Smooth muscle cell (in vitro differentiated cells): ENCODE measurements around the gene GPR137. TPM values are rescaled to one million over a fixed set of nuclear protein-coding genes. Genes with fewer than 3 reads are reported as not detected.

Experiments
- DNase-seq: peaks from one replicate; lab custom pipeline; 2025; ENCODE audit not compliant: unreplicated experiment; lab: John Stamatoyannopoulos, UW
- H2AFZ ChIP-seq: fragments of 200-600 bp; sonication (generic); 2 replicates; pipeline ENCODE4 v1.6.0; 2016; ENCODE audit warnings: antibody characterized with exemption, low read depth, mild to moderate bottlenecking
- H3F3A ChIP-seq: fragments of 200-600 bp; sonication (generic); 2 replicates; pipeline ENCODE4 v1.6.0; 2017; ENCODE audit warnings: antibody characterized with exemption, low read depth
- H3K27ac ChIP-seq: fragments of 200-600 bp; sonication (generic); 2 replicates; pipeline ENCODE4 v1.5.1; 2016; ENCODE audit warnings: low read depth, mild to moderate bottlenecking
- H3K27me3 ChIP-seq: fragments of 200-600 bp; sonication (generic); 2 replicates; pipeline ENCODE4 v1.6.1; 2016; ENCODE audit warnings: low read depth, mild to moderate bottlenecking
- H3K36me3 ChIP-seq: fragments of 200-600 bp; sonication (generic); 2 replicates; pipeline ENCODE4 v1.5.1; 2016; ENCODE audit warnings: low read depth
- H3K4me1 ChIP-seq: fragments of 200-600 bp; sonication (generic); 2 replicates; pipeline ENCODE4 v1.5.1; 2016; ENCODE audit warnings: low read depth
- H3K4me2 ChIP-seq: fragments of 200-600 bp; sonication (generic); 2 replicates; pipeline ENCODE4 v1.6.0; 2016; ENCODE audit warnings: mild to moderate bottlenecking
- H3K4me3 ChIP-seq: fragments of 200-600 bp; sonication (generic); 2 replicates; pipeline ENCODE4 v1.5.1; 2016; ENCODE audit warnings: mild to moderate bottlenecking
- H3K79me2 ChIP-seq: fragments of 200-600 bp; sonication (generic); 2 replicates; pipeline ENCODE4 v1.6.0; 2016; ENCODE audit warnings: low read depth, mild to moderate bottlenecking
- H3K9ac ChIP-seq: fragments of 200-600 bp; sonication (generic); 2 replicates; pipeline ENCODE4 v1.6.0; 2016; ENCODE audit warnings: low read depth
- H3K9me3 ChIP-seq: fragments of 200-600 bp; sonication (generic); replicated peaks from 2 replicates; pipeline ENCODE4 v1.5.1; 2016; ENCODE audit warnings: low read depth
- H4K20me1 ChIP-seq: fragments of 200-600 bp; sonication (generic); 2 replicates; pipeline ENCODE4 v1.6.0; 2016; ENCODE audit warnings: low read depth
- CTCF ChIP-seq: fragments of 200-600 bp; sonication (generic); IDR thresholded peaks from 2 replicates; pipeline ENCODE4 v1.5.1; 2017; ENCODE audit warnings: borderline replicate concordance, mild to moderate bottlenecking, antibody characterized with exemption; ENCODE audit not compliant: insufficient read depth, poor library complexity, severe bottlenecking
- WGBS: methylation state at CpG from one replicate; pipeline ENCODE4 v1.1.7; 2016; ENCODE audit warnings: low lambda C conversion rate; 5-methylcytosine and 5-hydroxymethylcytosine counted together
- polyA plus RNA-seq: library from polyadenylated mRNA; unstranded; fragments of >200 nt; fragmentation: Nextera tagmentation; extraction: Ambion mirVana; gene quantifications from 2 replicates; pipeline ENCODE4 v1.2.1, GENCODE V29; 2016
- total RNA-seq: library from RNA; depleted of rRNA; stranded (reverse); fragments of >200 nt; gene quantifications from 2 replicates; pipeline ENCODE4 v1.2.3, GENCODE V29; 2014

Gene GPR137
- total and polyA plus RNA-seq, 2 experiments from 2014 or later = 17.3 to 69.0 TPM

GRCh38 chr11:64275841-64276240, 9.8 kb upstream of the GPR137 start:
- Histone ChIP-seq H3K4me3 (no peak overlapping the region), H3K79me2 (no peaks in the 10 kb centered on the region), H4K20me1 (no peaks in the 10 kb centered on the region), H3K9me3 (no peaks in the 10 kb centered on the region), H2AFZ (no peak overlapping the region), H3K36me3 (no peaks in the 10 kb centered on the region), H3K9ac (no peak overlapping the region), H3K27me3 (no peaks in the 10 kb centered on the region), H3K4me1 (no peaks in the 10 kb centered on the region), H3K27ac (no peak overlapping the region), H3K4me2 (no peak overlapping the region), H3F3A (peaks cover 4% of the 10 kb centered on the region)
- TF ChIP-seq CTCF = no peak
- 95% methylated on average over 2 of the region's 2 CpGs for WGBS
- DNase-seq = no peak

- no peaks in the 10 kb centered on the region for H3K36me3 ChIP-seq
- H3K79me2 ChIP-seq = no peaks in the 10 kb centered on the region
- no peak for DNase-seq
- no peak overlapping the region for H3K9ac ChIP-seq
- no peaks in the 10 kb centered on the region for H3K9me3 ChIP-seq
- 89% methylated on average over 17 of the region's 17 CpGs for WGBS
- H2AFZ ChIP-seq = no peak overlapping the region
- no peaks in the 10 kb centered on the region for H3F3A ChIP-seq
- no peaks in the 10 kb centered on the region for H3K27me3 ChIP-seq
- no peak overlapping the region for H3K4me3 ChIP-seq
- no peak for TF ChIP-seq CTCF
- H4K20me1 ChIP-seq = no peaks in the 10 kb centered on the region
- H3K27ac ChIP-seq = no peak overlapping the region
- H3K4me2 ChIP-seq = no peak overlapping the region
- no peaks in the 10 kb centered on the region for H3K4me1 ChIP-seq
Measured at GRCh38 chr11:64276653-64277431, 8.8 kb upstream of the GPR137 start.

GRCh38 chr11:64278576-64279190, 7.0 kb upstream of the GPR137 start:
- no peak overlapping the region for H3K4me2 ChIP-seq
- no peaks in the 10 kb centered on the region for H3K27me3 ChIP-seq
- H3K9me3 ChIP-seq = no peaks in the 10 kb centered on the region
- WGBS = 98% methylated on average over 8 of the region's 8 CpGs
- peaks cover 2% of the 10 kb centered on the region for H3K4me1 ChIP-seq
- no peaks in the 10 kb centered on the region for H4K20me1 ChIP-seq
- peaks cover 10% of the 10 kb centered on the region for H3K79me2 ChIP-seq
- H3K9ac ChIP-seq = no peak overlapping the region
- no peak overlapping the region for H3K4me3 ChIP-seq
- no peak for DNase-seq
- no peaks in the 10 kb centered on the region for H3K36me3 ChIP-seq
- H3F3A ChIP-seq = no peaks in the 10 kb centered on the region
- H2AFZ ChIP-seq = no peak overlapping the region
- TF ChIP-seq CTCF = no peak
- H3K27ac ChIP-seq = no peak overlapping the region
